Measurements from ENCODE around the gene RAB3GAP2. TPM values are rescaled to one million over a fixed set of nuclear protein-coding genes. Genes with fewer than 3 reads are reported as not detected.
"Not testable (repeated sequence)": the region's sequence is repeated elsewhere in the genome, so short reads cannot be mapped to it uniquely, and the experiment has no call there.

The RAB3GAP2 gene
- total RNA-seq, 2 experiments from 2014 or later: 34.7 to 39.4 TPM

DNA sequence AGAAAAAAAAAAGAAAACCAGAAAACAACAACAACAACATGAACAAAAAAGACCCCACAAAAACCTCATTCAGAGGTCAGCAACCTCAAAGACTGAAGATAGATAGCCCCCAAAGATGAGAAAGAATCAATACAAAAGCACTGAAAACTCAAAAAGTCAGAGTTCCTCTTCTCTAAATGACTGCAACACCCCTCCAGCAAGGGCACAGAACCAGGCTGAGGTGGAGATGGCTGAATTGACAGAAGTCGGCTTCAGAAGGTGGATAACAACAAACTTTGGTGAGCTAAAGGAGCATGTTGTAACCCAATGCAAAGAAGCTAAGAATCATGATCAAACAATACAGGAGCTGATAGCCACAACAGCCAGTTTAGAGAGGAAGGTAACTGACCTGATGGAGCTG, 17.0 kb downstream of the RAB3GAP2 start:
- H3K27me3 Mint-ChIP-seq: no peaks in the 10 kb centered on the region
- no peak overlapping the region for H3K27ac Mint-ChIP-seq
- DNase-seq (no peak), ATAC-seq (ENCODE audit: poor library complexity) (no peak)
- TF ChIP-seq, protein P1, sequence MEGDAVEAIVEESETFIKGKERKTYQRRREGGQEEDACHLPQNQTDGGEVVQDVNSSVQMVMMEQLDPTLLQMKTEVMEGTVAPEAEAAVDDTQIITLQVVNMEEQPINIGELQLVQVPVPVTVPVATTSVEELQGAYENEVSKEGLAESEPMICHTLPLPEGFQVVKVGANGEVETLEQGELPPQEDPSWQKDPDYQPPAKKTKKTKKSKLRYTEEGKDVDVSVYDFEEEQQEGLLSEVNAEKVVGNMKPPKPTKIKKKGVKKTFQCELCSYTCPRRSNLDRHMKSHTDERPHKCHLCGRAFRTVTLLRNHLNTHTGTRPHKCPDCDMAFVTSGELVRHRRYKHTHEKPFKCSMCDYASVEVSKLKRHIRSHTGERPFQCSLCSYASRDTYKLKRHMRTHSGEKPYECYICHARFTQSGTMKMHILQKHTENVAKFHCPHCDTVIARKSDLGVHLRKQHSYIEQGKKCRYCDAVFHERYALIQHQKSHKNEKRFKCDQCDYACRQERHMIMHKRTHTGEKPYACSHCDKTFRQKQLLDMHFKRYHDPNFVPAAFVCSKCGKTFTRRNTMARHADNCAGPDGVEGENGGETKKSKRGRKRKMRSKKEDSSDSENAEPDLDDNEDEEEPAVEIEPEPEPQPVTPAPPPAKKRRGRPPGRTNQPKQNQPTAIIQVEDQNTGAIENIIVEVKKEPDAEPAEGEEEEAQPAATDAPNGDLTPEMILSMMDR (IDR thresholded peaks at IDR 0.05): no peak
- intact Hi-C loops (cut with DNase I, micrococcal nuclease): no loop called here
- ChIA-PET CTCF (interaction anchor here (0.7 kb wide), 1 partner anchor 429 kb away, joined by 3 read pairs; no protein-coding TSS in a partner anchor), POLR2A (no interaction called here)
- peaks cover 95% of the 10 kb centered on the region for H3K36me3 Mint-ChIP-seq (ENCODE audit: low read depth)
- H3K36me3 ChIP-seq (ENCODE audit: insufficient read depth, low read length): peaks cover 15% of the 10 kb centered on the region
- H3K4me3 Mint-ChIP-seq: no peak overlapping the region
- no peaks in the 10 kb centered on the region for H3K27me3 ChIP-seq (ENCODE audit: control insufficient read depth in 1 of 2, insufficient read depth in 2 of 2, low read length in 2 of 2)
- H3K27ac ChIP-seq (ENCODE audit: low read depth in 1 of 2, low read length in 2 of 2): no peak overlapping the region
- H3K9me3 ChIP-seq (ENCODE audit: control insufficient read depth in 1 of 2, insufficient read depth in 1 of 2, low read length in 2 of 2): peaks cover 0 to 20% of the 10 kb centered on the region in 2 experiments
- H3K4me1 ChIP-seq (ENCODE audit: insufficient read depth, low read length): no peaks in the 10 kb centered on the region
- H3K4me3 ChIP-seq (ENCODE audit: low read length): no peak overlapping the region
- peaks cover 6% of the 10 kb centered on the region for H3K9me3 Mint-ChIP-seq
- peaks cover 51% of the 10 kb centered on the region for H3K4me1 Mint-ChIP-seq (ENCODE audit: low read depth)

- H3K4me3 Mint-ChIP-seq; H3K4me1 ChIP-seq (ENCODE audit: insufficient read depth, low read length); CTCF ChIA-PET; H3K27me3 ChIP-seq (ENCODE audit: control insufficient read depth in 1 of 2, insufficient read depth in 2 of 2, low read length in 2 of 2); H3K27me3 Mint-ChIP-seq; H3K27ac ChIP-seq (ENCODE audit: low read depth in 1 of 2, low read length in 2 of 2); H3K9me3 Mint-ChIP-seq; POLR2A ChIA-PET; H3K4me3 ChIP-seq (ENCODE audit: low read length); intact Hi-C loops (cut with DNase I, micrococcal nuclease); DNase-seq; H3K27ac Mint-ChIP-seq: not testable (repeated sequence)
- H3K36me3 ChIP-seq (ENCODE audit: insufficient read depth, low read length): peaks cover 21% of the 10 kb centered on the region
- H3K36me3 Mint-ChIP-seq (ENCODE audit: low read depth): peaks cover 98% of the 10 kb centered on the region
- H3K4me1 Mint-ChIP-seq (ENCODE audit: low read depth): peaks cover 36% of the 10 kb centered on the region
- H3K9me3 ChIP-seq (ENCODE audit: control insufficient read depth in 1 of 2, insufficient read depth in 1 of 2, low read length in 2 of 2): peaks cover 16 to 29% of the 10 kb centered on the region in 2 experiments
- ATAC-seq (ENCODE audit: poor library complexity): peak; percentile 100
These were observed 19.0 kb downstream of the RAB3GAP2 start for GRCh38 chr1:220253290-220253689.

GRCh38 chr1:220251272-220251671, 21.0 kb downstream of the RAB3GAP2 start:
- Mint-ChIP-seq H3K27ac (no peak overlapping the region), H3K27me3 (no peaks in the 10 kb centered on the region), H3K36me3 (ENCODE audit: low read depth) (peaks cover 95% of the 10 kb centered on the region), H3K4me3 (no peak overlapping the region), H3K9me3 (peaks cover 8% of the 10 kb centered on the region), H3K4me1 (ENCODE audit: low read depth) (peaks cover 17% of the 10 kb centered on the region)
- DNase-seq (no peak), ATAC-seq (ENCODE audit: poor library complexity) (no peak)
- TF ChIP-seq, protein P1 (IDR thresholded peaks at IDR 0.05): no peak
- Histone ChIP-seq H3K4me1 (ENCODE audit: insufficient read depth, low read length) (no peaks in the 10 kb centered on the region), H3K27me3 (ENCODE audit: control insufficient read depth in 1 of 2, insufficient read depth in 2 of 2, low read length in 2 of 2) (no peaks in the 10 kb centered on the region), H3K4me3 (ENCODE audit: low read length) (no peak overlapping the region), H3K9me3 (ENCODE audit: control insufficient read depth in 1 of 2, insufficient read depth in 1 of 2, low read length in 2 of 2) (peaks cover 16 to 26% of the 10 kb centered on the region in 2 experiments), H3K36me3 (ENCODE audit: insufficient read depth, low read length) (peaks cover 21% of the 10 kb centered on the region), H3K27ac (ENCODE audit: low read depth in 1 of 2, low read length in 2 of 2) (no peak overlapping the region)
- intact Hi-C loops (cut with DNase I, micrococcal nuclease): no loop called here
- POLR2A ChIA-PET: no interaction called here
- CTCF ChIA-PET: no interaction called here

GRCh38 chr1:220250681-220251080, 21.6 kb downstream of the RAB3GAP2 start:
- peaks cover 8% of the 10 kb centered on the region for H3K9me3 Mint-ChIP-seq
- ChIA-PET POLR2A (no interaction called here), CTCF (no interaction called here)
- peaks cover 94% of the 10 kb centered on the region for H3K36me3 Mint-ChIP-seq (ENCODE audit: low read depth)
- no peaks in the 10 kb centered on the region for H3K4me1 ChIP-seq (ENCODE audit: insufficient read depth, low read length)
- peaks cover 21% of the 10 kb centered on the region for H3K36me3 ChIP-seq (ENCODE audit: insufficient read depth, low read length)
- H3K27ac Mint-ChIP-seq: no peak overlapping the region
- intact Hi-C loops (cut with DNase I, micrococcal nuclease): no loop called here
- no peaks in the 10 kb centered on the region for H3K27me3 Mint-ChIP-seq
- no peak overlapping the region for H3K27ac ChIP-seq (ENCODE audit: low read depth in 1 of 2, low read length in 2 of 2)
- no peak overlapping the region for H3K4me3 ChIP-seq (ENCODE audit: low read length)
- no peaks in the 10 kb centered on the region for H3K27me3 ChIP-seq (ENCODE audit: control insufficient read depth in 1 of 2, insufficient read depth in 2 of 2, low read length in 2 of 2)
- DNase-seq: no peak
- peaks cover 14% of the 10 kb centered on the region for H3K4me1 Mint-ChIP-seq (ENCODE audit: low read depth)
- no peak overlapping the region for H3K4me3 Mint-ChIP-seq
- peaks cover 16 to 27% of the 10 kb centered on the region in 2 experiments for H3K9me3 ChIP-seq (ENCODE audit: control insufficient read depth in 1 of 2, insufficient read depth in 1 of 2, low read length in 2 of 2)
- ATAC-seq (ENCODE audit: poor library complexity): no peak
- TF ChIP-seq, protein P1 (IDR thresholded peaks at IDR 0.05): no peak

Data from CD4-positive, alpha-beta T cell (primary cell).